Suprapubic skin (tissue), 3 donors: ENCODE measurements around the gene TEX264.

ENCODE experiments used
- CTCF ChIP-seq, 2 donors: fragments of 200-600 bp in 1 of 2; fragments of 450-650 bp in 1 of 2; sonication (generic) in 1 of 2; IDR thresholded peaks; one replicate each; pipeline ENCODE4 v1.5.1; 2016 to 2019; ENCODE audit warnings: antibody characterized with exemption in 2 of 2, mild to moderate bottlenecking in 1 of 2, moderate library complexity in 1 of 2
- POLR2A ChIP-seq, 2 donors: fragments of 450-650 bp; IDR thresholded peaks; one replicate each; pipeline ENCODE4 v1.6.1; 2017; ENCODE audit warnings: antibody characterized with exemption in 2 of 2, mild to moderate bottlenecking in 2 of 2, moderate library complexity in 2 of 2

- TF ChIP-seq CTCF (IDR thresholded peaks at IDR 0.05), result no peak
- no peak for TF ChIP-seq POLR2A (IDR thresholded peaks at IDR 0.05)
Observed at GRCh38 chr3:51691949-51692348, 20.9 kb downstream of the TEX264 start.
